22Rv1 (cell line): ENCODE data around the gene LRIG3.

Source experiments
- H3K27ac ChIP-seq: fragments of 450-650 bp; 2 replicates; pipeline ENCODE4 v1.5.1; 2017
- ZFX ChIP-seq: fragments of 450-650 bp; IDR thresholded peaks from 2 replicates; pipeline ENCODE4 v1.6.1; 2017; ENCODE audit warnings: antibody characterized with exemption, borderline replicate concordance
- TF ChIP-seq, protein P1 (sequence below): fragments of 450-650 bp; IDR thresholded peaks from 2 replicates; pipeline ENCODE4 v1.5.1; 2017; ENCODE audit warnings: mild to moderate bottlenecking

Gene LRIG3

DNA sequence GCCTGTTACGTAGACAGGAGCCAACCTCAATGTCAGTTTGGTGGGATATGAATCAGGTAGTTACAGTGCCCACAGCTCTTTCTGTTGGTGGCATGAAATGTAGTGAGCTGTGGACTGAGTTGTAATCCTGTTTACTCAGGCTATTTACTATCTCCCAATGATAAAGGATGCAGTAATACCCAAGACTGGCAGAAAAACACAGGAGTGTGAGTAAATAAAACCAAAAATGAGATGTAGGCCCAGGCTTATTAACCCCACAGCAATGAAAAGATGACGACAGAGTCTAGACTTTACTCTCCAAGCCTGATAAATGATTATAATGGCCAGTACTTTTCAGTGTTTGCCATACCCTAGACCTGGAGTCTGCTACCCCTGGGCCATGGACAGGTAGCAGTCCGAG, 22.8 kb upstream of the LRIG3 start:
- no peak for TF ChIP-seq ZFX
- TF ChIP-seq, protein P1, sequence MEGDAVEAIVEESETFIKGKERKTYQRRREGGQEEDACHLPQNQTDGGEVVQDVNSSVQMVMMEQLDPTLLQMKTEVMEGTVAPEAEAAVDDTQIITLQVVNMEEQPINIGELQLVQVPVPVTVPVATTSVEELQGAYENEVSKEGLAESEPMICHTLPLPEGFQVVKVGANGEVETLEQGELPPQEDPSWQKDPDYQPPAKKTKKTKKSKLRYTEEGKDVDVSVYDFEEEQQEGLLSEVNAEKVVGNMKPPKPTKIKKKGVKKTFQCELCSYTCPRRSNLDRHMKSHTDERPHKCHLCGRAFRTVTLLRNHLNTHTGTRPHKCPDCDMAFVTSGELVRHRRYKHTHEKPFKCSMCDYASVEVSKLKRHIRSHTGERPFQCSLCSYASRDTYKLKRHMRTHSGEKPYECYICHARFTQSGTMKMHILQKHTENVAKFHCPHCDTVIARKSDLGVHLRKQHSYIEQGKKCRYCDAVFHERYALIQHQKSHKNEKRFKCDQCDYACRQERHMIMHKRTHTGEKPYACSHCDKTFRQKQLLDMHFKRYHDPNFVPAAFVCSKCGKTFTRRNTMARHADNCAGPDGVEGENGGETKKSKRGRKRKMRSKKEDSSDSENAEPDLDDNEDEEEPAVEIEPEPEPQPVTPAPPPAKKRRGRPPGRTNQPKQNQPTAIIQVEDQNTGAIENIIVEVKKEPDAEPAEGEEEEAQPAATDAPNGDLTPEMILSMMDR = no peak
- no peak overlapping the region for H3K27ac ChIP-seq

- H3K27ac ChIP-seq = no peak overlapping the region
- no peak for TF ChIP-seq ZFX
- TF ChIP-seq, protein P1 = no peak
Observed at GRCh38 chr12:58942345-58942744, 22.0 kb upstream of the LRIG3 start.

DNA sequence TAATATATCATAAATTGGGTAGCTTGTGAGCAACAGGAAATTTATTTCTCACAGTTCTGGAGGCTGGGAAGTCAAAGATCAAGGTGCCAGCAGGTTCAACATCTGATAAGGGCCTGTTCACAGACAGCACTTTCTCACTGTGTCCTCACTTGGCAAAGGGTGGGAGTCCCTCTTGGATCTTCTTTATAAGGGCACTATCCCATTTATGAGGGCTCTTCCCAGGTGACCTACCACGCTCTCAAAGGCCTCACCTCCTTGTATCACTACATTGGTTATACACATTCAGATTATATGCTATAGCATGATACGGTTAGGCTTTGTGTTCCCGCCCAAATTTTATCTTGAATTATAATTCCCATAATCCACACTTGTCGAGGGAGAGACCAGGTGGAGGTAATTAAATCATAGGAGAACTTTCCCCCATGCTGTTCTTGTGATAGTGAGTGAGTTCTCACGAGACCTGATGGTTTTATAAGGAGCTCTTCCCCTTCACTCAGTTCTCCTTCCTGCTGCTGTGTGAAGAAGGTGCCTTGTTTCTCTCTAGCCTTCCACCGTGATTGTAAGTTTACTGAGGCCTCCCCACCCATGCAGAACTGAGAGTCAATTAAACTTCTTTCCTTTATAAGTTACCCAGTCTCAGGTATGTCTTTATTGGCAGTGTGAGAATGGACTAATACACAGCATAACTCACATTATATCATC, 19.2 kb upstream of the LRIG3 start:
- no peak overlapping the region for H3K27ac ChIP-seq
- TF ChIP-seq, protein P1 = no peak
- no peak for TF ChIP-seq ZFX

DNA sequence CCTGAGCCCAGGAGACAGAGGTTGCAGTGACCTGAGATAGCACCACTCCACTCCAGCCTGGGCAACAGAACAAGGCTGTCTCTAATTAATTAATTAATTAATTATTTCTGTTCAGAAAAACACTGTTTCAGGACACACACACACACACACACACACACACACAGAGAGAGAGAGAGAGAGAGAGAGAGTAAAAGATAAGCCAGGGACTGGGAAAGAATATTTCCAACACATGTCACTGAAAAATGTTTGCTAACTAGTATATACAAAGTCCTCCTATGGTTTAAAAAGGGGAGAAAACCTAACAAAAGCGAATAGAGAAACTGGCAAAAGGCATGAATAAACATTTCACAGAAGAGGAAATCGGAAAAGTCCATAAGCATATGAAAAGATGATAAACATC, 18.1 kb upstream of the LRIG3 start:
- no peak overlapping the region for H3K27ac ChIP-seq
- TF ChIP-seq, protein P1 = no peak
- no peak for TF ChIP-seq ZFX

DNA sequence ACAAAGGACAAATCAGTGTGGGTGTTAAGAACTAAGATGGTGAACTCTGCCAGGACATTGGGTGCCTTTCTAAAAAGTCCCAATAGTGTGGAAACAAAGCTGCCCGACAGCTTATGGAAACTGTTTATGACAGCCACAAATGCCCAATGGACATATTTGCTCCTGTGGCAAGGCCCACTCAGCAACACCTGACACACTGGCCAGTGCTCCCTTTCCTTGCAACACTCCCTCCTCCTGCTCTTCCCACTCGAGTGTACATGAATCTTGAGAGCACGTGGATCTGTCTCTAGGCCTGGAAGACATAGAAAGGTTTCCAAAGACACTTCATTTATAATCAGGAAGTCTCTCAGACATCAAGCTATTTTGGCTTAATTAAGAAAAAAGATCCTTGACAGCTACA, 14.2 kb upstream of the LRIG3 start:
- TF ChIP-seq, protein P1 = no peak
- no peak for TF ChIP-seq ZFX
- no peak overlapping the region for H3K27ac ChIP-seq

GRCh38 chr12:58932806-58933681, 12.7 kb upstream of the LRIG3 start:
- TF ChIP-seq, protein P1 = no peak
- no peak for TF ChIP-seq ZFX
- no peak overlapping the region for H3K27ac ChIP-seq

GRCh38 chr12:58931518-58931917, 11.2 kb upstream of the LRIG3 start:
- no peak overlapping the region for H3K27ac ChIP-seq
- TF ChIP-seq, protein P1 = peak; percentile 63
- no peak for TF ChIP-seq ZFX
